ENCODE data around the gene SIX3.

Gene SIX3

GRCh38 chr2:44944102-44944951 is 2.8 kb downstream of the SIX3 start:
- no peak for DNase-seq

- no peak for DNase-seq
Observed at GRCh38 chr2:44944952-44945612, 3.6 kb downstream of the SIX3 start.

DNA sequence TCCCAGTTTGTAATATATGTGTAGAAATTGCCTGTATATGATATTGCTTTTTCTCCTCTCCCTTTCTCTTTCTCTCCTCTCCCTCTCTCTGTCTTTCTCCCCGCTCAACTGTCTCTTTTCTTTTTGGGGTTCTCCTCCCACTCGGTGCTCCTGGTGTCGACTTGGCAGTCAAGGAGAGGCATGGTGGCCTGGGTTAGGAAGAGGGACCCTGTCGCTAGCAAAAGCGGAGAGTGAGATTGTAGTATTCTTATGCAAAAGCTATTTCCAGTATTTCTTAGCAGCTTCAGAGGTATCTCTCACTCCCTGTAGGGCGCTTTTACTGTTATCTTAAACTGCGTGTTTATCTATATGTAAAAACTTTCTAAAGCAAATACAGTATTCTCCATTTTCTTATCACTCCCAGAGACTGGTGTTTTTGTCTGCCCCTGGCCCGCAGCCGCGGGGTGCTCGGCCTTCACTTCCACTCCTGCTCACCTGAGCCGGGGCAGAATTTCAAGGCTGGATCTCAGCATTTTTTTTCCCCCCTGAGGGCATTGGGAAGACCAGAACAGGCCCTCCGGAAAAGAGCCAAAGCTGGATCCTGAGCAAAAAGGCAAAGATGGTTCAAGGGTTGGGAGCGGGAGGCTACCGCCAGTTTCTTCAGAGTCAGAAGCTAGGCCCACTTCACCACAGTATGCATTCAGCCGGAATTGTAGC is 4.3 kb downstream of the SIX3 start:
- no peak for DNase-seq

DNA sequence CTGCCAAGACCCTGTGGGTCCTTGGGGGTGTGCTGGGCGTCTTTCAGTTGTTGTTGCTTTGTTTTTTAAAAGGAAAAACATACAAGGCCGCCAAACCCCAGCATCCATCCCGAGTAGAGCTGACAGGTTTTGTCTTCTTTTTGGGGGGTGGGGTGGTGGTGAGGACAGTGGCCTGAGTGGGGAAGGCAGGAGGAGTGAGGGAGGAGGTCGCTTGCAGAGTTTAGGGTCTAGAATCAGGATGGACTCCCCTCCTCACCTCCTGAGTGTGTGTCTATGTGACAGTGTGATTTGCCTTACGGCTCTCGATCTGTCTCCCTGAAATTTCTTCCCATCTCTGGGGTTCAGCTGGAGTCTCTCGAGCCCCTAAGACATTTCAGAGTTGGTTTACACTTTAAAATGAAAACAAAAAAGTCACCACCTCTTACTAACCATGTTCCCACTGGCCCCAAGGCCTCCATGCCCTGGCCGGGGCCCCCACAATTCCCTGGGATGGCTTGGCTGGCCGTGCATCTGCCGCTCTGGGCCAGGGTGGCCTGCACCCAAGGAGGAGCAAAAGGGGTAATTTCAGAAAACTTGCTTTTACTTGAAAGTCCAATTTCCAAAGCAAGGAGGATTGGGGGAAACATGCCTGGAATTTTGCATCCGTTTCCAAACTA is 5.0 kb downstream of the SIX3 start:
- no peak for DNase-seq

DNA sequence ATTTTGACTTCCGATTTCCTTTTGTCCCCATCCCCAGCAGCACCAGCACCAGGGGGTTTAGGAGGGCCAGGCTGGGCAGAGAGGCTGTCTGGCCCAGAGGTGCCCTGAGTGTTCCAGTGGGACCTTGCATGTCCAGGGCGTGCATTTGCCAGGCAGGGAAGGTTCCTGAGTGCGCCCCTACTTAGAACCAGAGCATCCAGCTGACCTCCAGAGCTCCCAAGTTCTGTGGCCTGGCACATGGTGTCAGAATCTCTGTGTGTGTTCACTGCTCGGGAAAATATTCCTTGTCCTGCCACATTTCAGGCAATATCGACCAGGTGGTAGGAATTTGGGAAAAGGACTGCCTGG is 5.5 kb downstream of the SIX3 start:
- DNase-seq: no peak

GRCh38 chr2:44948565-44949328 is 7.2 kb downstream of the SIX3 start:
- DNase-seq: no peak

DNA sequence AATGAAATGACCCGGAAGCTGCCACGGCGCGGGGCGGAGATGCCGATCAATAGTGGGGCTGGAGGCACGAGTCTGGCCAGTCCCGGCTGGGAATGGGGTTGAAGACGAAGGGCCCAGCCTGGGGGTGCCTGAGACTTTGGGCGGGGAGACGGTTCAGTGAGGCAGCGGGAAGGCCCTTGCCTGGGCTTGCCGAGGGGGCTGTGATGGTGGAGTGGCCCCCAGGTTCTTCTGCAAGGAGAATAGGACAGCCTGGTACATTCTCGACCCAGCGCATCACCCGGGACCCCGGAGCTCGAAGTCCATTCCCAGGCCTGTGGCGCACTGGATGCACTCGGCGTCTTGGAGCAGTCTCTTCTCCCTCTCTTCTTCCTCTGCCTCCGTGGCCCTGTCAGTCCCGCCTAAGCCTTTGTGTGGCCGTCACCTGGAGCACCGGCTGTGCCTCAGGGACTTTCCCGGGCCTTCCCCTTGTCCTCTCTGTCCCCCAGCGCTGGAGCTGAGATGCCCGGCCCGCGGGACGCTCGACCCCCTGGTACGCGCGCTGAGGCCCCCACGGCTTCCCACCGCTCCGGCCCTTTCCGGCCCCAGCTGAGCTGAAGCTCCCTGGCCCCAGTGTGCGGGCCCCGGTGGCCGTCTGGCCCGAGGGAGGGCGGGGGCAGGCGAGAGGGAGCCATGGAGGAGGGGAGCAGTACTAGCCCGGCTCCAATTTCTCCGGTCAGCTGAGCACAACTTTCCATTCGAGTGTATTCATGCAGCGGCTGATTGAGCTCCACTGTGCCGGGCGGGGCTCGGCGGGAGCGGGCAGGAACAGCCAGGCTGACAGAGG is 8.0 kb downstream of the SIX3 start:
- no peak for DNase-seq

GRCh38 chr2:44950646-44951045 is 9.1 kb downstream of the SIX3 start:
- DNase-seq: no peak

DNA sequence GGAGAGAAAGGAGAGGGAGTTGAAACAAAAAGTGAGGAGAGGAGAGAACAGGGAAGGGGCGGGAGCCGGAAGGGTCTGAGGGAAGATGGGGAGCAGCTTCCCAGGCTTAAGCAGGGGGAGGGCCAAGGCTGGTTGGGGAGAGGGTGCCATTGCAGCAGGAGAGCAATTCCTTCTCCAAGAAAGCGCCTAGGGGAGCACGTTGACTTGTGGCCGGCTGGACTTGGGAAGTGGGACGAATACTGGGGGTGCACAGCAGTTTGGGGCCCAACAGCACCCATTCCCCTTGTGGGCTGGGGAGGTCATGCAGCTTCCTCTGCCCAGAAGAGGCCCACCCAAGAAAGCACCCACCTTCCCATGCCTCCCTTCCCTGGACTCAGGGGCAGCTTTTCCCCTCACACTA is 9.6 kb downstream of the SIX3 start:
- DNase-seq: no peak

GRCh38 chr2:44951714-44952113 is 10.2 kb downstream of the SIX3 start:
- no peak for DNase-seq

DNA sequence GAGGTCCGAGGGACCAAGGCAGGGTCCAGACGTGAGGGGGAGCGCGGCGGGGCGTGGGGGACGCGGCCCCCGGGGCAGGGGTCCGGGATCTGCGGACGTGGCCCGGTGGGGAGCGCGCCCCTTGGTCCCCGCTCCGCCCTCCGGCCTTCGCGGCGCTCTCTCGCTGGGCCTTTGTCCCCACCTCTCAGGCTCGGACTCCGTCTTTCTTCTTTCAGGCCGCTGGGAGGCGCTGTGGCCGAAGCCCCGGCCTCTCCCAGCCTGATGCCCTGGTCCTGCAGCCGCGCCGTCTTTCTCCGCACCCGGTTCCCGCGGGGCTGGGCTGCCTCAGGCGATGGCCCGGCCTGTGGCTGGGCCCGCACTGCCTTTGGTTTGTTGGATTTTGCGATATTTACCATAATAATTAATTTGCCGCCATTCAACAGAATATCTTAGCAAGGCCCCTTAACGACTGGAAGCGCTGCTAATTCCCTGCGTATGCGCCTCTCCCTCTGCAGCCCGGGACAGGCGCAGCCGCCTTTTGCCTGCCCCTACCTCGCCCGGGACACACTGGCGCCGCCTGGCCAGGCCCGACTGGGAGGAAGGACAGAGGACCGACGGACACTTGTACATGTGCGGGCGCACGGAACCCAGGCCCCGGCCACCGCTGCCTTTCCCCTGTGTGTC is 10.8 kb downstream of the SIX3 start:
- DNase-seq: no peak

- DNase-seq: no peak
Observed at GRCh38 chr2:44952806-44953498, 11.4 kb downstream of the SIX3 start.

GRCh38 chr2:44953499-44953883 is 12.0 kb downstream of the SIX3 start:
- no peak for DNase-seq

GRCh38 chr2:44954447-44954888 is 13.0 kb downstream of the SIX3 start:
- no peak for DNase-seq

- DNase-seq: no peak
Observed at GRCh38 chr2:44954889-44955592, 13.5 kb downstream of the SIX3 start.

DNA sequence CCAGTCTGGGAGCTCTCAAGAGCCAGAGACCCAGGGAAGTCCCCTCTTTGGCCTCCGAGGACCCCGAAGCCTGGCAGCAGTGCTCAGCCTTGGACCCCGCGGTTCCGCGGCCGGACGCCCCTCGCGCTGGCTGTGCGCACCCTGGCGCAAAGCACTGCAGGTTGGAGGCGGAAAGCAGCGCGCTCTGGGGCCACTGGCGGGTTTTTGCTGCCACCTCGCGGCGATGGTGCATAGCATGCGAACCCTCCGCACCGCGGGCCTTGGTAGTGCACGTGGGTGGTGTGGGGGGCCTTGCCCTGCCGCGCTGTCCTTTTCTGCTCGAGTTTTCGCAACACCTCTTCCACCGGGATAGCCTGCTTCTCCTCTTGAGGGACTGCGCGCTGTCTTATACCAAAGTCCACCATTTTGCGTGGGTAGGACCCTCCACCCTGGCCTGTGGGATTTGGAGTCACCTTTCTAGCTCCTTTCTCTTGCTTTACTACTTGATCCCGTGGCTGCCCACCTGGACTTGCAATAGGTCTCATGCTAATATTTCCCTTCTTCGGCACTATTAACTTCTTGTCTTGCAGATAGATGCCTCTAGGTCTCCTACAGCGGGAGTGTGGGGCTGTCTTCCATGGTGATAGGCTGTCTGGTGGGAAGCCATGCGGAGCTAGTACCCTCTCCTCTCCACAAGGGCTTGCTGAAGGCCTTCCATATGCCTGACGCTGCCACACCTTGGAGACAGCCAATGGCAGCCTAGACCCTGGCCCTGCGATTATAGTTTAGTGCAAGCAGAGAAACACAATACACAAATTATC is 14.3 kb downstream of the SIX3 start:
- peak; percentile 38 for DNase-seq

DNA sequence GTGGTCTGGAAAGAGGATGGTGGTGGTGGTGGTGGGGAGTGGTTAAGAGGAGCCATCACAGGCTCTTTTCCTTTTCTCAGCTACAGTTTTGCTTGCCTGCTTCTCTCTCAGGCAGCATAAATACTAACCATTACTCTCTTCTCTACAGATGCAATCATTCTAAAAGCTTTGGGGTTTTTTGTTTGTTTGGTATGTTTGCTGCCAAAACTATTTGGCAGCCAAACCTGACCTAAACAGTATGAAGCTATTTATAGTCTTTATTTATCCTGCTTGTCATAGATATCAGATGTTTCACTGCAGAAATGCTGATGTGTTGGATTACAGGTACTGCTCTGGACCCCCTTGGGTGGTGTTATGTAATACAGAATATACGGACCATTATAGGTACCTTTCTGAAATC is 15.3 kb downstream of the SIX3 start:
- DNase-seq: no peak

- no peak for DNase-seq
Observed at GRCh38 chr2:44957656-44958327, 16.3 kb downstream of the SIX3 start.

Data from GDM1 (cell line).